K562 (cell line): Measurements from ENCODE around the gene TSC22D3. TPM values are rescaled to one million over a fixed set of nuclear protein-coding genes. Genes with fewer than 3 reads are reported as not detected.

Experiments
- BMI1 ChIP-seq: fragments of 150-350 bp; IDR thresholded peaks from 2 replicates; pipeline ENCODE4 v1.6.1; 2014; ENCODE audit warnings: low read length
- CBX2 ChIP-seq: fragments of 200-600 bp; sonication (generic); IDR thresholded peaks from one replicate; pipeline ENCODE4 v1.6.1; 2012; ENCODE audit warnings: mild to moderate bottlenecking, low read length, inconsistent platforms; ENCODE audit not compliant: insufficient read depth, poor library complexity, severe bottlenecking
- ESRRA ChIP-seq: fragments of 450-650 bp; IDR thresholded peaks from 2 replicates; pipeline ENCODE4 v1.6.1; 2014; ENCODE audit warnings: low read depth, mild to moderate bottlenecking, moderate library complexity, borderline replicate concordance
- HDAC6 ChIP-seq: IDR thresholded peaks from 2 replicates; pipeline ENCODE4 v1.6.1; 2012; ENCODE audit warnings: low read depth, mild to moderate bottlenecking, control low read depth, inconsistent platforms, low read length, moderate library complexity
- MECOM ChIP-seq: fragments of 250-450 bp; sonication (Bioruptor Pico); IDR thresholded peaks from 2 replicates; pipeline ENCODE4 v1.8.0; 2022; ENCODE audit warnings: inconsistent platforms
- POLR2B ChIP-seq: fragments of 450-650 bp; IDR thresholded peaks from 2 replicates; pipeline ENCODE4 v1.6.1; 2018; ENCODE audit warnings: low read depth; ENCODE audit not compliant: partially characterized antibody
- POLR2H ChIP-seq: IDR thresholded peaks from 2 replicates; pipeline ENCODE4 v1.6.1; 2016; ENCODE audit warnings: missing genetic modification characterization, low read depth, mild to moderate bottlenecking, control low read depth, missing compliant biosample characterization, moderate library complexity
- RBM15 ChIP-seq: fragments of 200-400 bp; formaldehyde crosslinking; IDR thresholded peaks from 2 replicates; pipeline ENCODE4 v1.6.1; 2018; ENCODE audit warnings: mild to moderate bottlenecking, low read length, moderate library complexity; ENCODE audit not compliant: insufficient read depth
- RCOR1 ChIP-seq, 2 experiments: IDR thresholded peaks; 2 replicates each; pipeline ENCODE4 v1.6.1; 2012; ENCODE audit warnings: low read depth in 2 of 2, low read length in 2 of 2, borderline replicate concordance in 1 of 2, improper control_type of control experiment in 1 of 2
- RFX1 ChIP-seq: fragments of 450-650 bp; IDR thresholded peaks from 2 replicates; pipeline ENCODE4 v1.6.1; 2016; ENCODE audit warnings: mild to moderate bottlenecking, moderate library complexity
- TFAP4 ChIP-seq: sonication (generic); formaldehyde crosslinking; IDR thresholded peaks from 2 replicates; pipeline ENCODE4 v1.8.0; 2022; ENCODE audit warnings: missing genetic modification reagents, mild to moderate bottlenecking, moderate library complexity, borderline replicate concordance
- TRIM28 ChIP-seq: fragments of 450-650 bp; IDR thresholded peaks from 2 replicates; pipeline ENCODE4 v1.6.1; 2017
- ZBED1 ChIP-seq: IDR thresholded peaks from 2 replicates; pipeline ENCODE4 v1.6.1; 2014
- ZBTB1 ChIP-seq: sonication (generic); formaldehyde crosslinking; IDR thresholded peaks from 2 replicates; pipeline ENCODE4 v1.8.1; 2023; ENCODE audit warnings: missing genetic modification reagents, low read depth, mild to moderate bottlenecking, borderline replicate concordance
- ZNF644 ChIP-seq: fragments of 200-800 bp; sonication (Bioruptor generic); IDR thresholded peaks from 2 replicates; pipeline ENCODE4 v1.6.1; 2016; ENCODE audit warnings: low read depth, missing genetic modification characterization, missing compliant biosample characterization
- polyA plus RNA-seq, 8 experiments: library from polyadenylated mRNA; depleted of rRNA in 4 of 8; stranded (reverse) in 5 of 8; unstranded in 3 of 8; fragments of >200 nt; fragmentation: Nextera tagmentation in 2 of 8; fragmentation: Illumina TruSeq in 1 of 8; extraction: Ambion mirVana in 2 of 8; extraction: Trizol in 1 of 8; gene quantifications; 2 replicates each; pipeline versions ENCODE4 v1.2.1 to v1.2.3, GENCODE V29; 2011 to 2014; ENCODE audit warnings: inconsistent platforms in 1 of 8, missing spikeins in 1 of 8
- total RNA-seq, 7 experiments: library from RNA; depleted of rRNA in 6 of 7; stranded (reverse); fragments of >200 nt in 6 of 7; fragmentation: Illumina TruSeq in 2 of 7; extraction: Trizol in 2 of 7; gene quantifications; 2 replicates each; pipeline versions ENCODE4 v1.2.1 to v1.2.3, GENCODE V29; 2011 to 2021; ENCODE audit warnings: low replicate concordance in 1 of 7
- TF ChIP-seq, protein P1 (sequence below): fragments of 450-650 bp; formaldehyde crosslinking; IDR thresholded peaks from 2 replicates; pipeline ENCODE4 v1.4.0; 2022; ENCODE audit warnings: missing genetic modification characterization
- TF ChIP-seq, protein P2 (sequence below): fragments of 250-450 bp; sonication (Bioruptor Pico); IDR thresholded peaks from 2 replicates; pipeline ENCODE4 v1.8.0; 2021; ENCODE audit warnings: moderate library complexity, mild to moderate bottlenecking, inconsistent platforms

Gene TSC22D3
- total and polyA plus RNA-seq, 9 of the 15 experiments (the other 6 are each of a cell fraction or from before 2014, with no cell fraction given) = 0.48 to 3.0 (median 0.87) TPM

GRCh38 chrX:107673933-107674479 is 101.6 kb downstream of the TSC22D3 start (continued):
- no peak for TF ChIP-seq BMI1
- no peak for TF ChIP-seq HDAC6
- no peak for TF ChIP-seq RBM15
- peak; percentile 80; the same call in 1 of the 2 replicates for TF ChIP-seq ZBTB1 (CRISPR knock-in tag)
- peak; percentile 46; the same call in 1 of the 2 replicates for TF ChIP-seq TFAP4 (CRISPR knock-in tag)
- TF ChIP-seq, protein P1, sequence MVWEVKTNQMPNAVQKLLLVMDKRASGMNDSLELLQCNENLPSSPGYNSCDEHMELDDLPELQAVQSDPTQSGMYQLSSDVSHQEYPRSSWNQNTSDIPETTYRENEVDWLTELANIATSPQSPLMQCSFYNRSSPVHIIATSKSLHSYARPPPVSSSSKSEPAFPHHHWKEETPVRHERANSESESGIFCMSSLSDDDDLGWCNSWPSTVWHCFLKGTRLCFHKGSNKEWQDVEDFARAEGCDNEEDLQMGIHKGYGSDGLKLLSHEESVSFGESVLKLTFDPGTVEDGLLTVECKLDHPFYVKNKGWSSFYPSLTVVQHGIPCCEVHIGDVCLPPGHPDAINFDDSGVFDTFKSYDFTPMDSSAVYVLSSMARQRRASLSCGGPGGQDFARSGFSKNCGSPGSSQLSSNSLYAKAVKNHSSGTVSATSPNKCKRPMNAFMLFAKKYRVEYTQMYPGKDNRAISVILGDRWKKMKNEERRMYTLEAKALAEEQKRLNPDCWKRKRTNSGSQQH = no peak
- TF ChIP-seq ZNF644 (tag) = no peak
- no peak for TF ChIP-seq POLR2H
- no peak for TF ChIP-seq ZBED1
- TF ChIP-seq MECOM (CRISPR knock-in tag) = no peak
- no peak for TF ChIP-seq CBX2
- TF ChIP-seq RFX1 = peak; percentile 59
- no peak for TF ChIP-seq POLR2B
- no peak; the same call in 1 of the 2 replicates for TF ChIP-seq ESRRA
- no peak for TF ChIP-seq TRIM28
- no peak for TF ChIP-seq RCOR1 (IDR thresholded peaks at IDR 0.05; ENCODE audit: borderline replicate concordance in 1 of 2, low read depth in 2 of 2, low read length in 2 of 2)
- TF ChIP-seq, protein P2, sequence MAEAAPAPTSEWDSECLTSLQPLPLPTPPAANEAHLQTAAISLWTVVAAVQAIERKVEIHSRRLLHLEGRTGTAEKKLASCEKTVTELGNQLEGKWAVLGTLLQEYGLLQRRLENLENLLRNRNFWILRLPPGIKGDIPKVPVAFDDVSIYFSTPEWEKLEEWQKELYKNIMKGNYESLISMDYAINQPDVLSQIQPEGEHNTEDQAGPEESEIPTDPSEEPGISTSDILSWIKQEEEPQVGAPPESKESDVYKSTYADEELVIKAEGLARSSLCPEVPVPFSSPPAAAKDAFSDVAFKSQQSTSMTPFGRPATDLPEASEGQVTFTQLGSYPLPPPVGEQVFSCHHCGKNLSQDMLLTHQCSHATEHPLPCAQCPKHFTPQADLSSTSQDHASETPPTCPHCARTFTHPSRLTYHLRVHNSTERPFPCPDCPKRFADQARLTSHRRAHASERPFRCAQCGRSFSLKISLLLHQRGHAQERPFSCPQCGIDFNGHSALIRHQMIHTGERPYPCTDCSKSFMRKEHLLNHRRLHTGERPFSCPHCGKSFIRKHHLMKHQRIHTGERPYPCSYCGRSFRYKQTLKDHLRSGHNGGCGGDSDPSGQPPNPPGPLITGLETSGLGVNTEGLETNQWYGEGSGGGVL (CRISPR knock-in tag) = no peak
